ENCODE data around the gene HMGXB3. TPM values are rescaled to one million over a fixed set of nuclear protein-coding genes. Genes with fewer than 3 reads are reported as not detected.

Gene HMGXB3
- total RNA-seq, 4 donors from 2014 or later = 19.7 to 27.0 (median 23.9) TPM

GRCh38 chr5:150014456-150014855, 13.9 kb downstream of the HMGXB3 start:
- no peaks in the 10 kb centered on the region for H3K27me3 ChIP-seq
- peaks cover 3 to 90% of the 10 kb centered on the region in 2 donors for H3K36me3 ChIP-seq
- H3K27ac ChIP-seq = no peak overlapping the region
- ATAC-seq (no peak), DNase-seq (no peak)
- no peak overlapping the region for H3K4me3 ChIP-seq
- no peaks in the 10 kb centered on the region for H3K4me1 ChIP-seq
- no peaks in the 10 kb centered on the region for H3K9me3 ChIP-seq
- in situ Hi-C loops (cut with MboI; ENCODE audit: low sequenced_read_pairs in 4 of 4) = no loop called here
- intact Hi-C loops (cut with DNase I; ENCODE audit: low total_unique reads) = no loop called here
- TF ChIP-seq, protein P1, sequence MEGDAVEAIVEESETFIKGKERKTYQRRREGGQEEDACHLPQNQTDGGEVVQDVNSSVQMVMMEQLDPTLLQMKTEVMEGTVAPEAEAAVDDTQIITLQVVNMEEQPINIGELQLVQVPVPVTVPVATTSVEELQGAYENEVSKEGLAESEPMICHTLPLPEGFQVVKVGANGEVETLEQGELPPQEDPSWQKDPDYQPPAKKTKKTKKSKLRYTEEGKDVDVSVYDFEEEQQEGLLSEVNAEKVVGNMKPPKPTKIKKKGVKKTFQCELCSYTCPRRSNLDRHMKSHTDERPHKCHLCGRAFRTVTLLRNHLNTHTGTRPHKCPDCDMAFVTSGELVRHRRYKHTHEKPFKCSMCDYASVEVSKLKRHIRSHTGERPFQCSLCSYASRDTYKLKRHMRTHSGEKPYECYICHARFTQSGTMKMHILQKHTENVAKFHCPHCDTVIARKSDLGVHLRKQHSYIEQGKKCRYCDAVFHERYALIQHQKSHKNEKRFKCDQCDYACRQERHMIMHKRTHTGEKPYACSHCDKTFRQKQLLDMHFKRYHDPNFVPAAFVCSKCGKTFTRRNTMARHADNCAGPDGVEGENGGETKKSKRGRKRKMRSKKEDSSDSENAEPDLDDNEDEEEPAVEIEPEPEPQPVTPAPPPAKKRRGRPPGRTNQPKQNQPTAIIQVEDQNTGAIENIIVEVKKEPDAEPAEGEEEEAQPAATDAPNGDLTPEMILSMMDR (IDR thresholded peaks at IDR 0.05 in 4 of 5, conservative IDR thresholded peaks at IDR 0.05 in 1 of 5) = no peak
- TF ChIP-seq POLR2A (IDR thresholded peaks at IDR 0.05) = no peak

GRCh38 chr5:150015415-150015814, 14.9 kb downstream of the HMGXB3 start:
- ATAC-seq (no peak), DNase-seq (no peak)
- Histone ChIP-seq H3K4me1 (peaks cover 0 to 4% of the 10 kb centered on the region in 2 donors), H3K27ac (no peak overlapping the region), H3K36me3 (peaks cover 3 to 90% of the 10 kb centered on the region in 2 donors), H3K4me3 (no peak overlapping the region), H3K27me3 (no peaks in the 10 kb centered on the region), H3K9me3 (no peaks in the 10 kb centered on the region)
- intact Hi-C loops (cut with DNase I; ENCODE audit: low total_unique reads) = no loop called here
- in situ Hi-C loops (cut with MboI; ENCODE audit: low sequenced_read_pairs in 4 of 4) = no loop called here
- TF ChIP-seq, protein P1 (IDR thresholded peaks at IDR 0.05 in 4 of 5, conservative IDR thresholded peaks at IDR 0.05 in 1 of 5) = no peak
- no peak for TF ChIP-seq POLR2A (IDR thresholded peaks at IDR 0.05)

DNA sequence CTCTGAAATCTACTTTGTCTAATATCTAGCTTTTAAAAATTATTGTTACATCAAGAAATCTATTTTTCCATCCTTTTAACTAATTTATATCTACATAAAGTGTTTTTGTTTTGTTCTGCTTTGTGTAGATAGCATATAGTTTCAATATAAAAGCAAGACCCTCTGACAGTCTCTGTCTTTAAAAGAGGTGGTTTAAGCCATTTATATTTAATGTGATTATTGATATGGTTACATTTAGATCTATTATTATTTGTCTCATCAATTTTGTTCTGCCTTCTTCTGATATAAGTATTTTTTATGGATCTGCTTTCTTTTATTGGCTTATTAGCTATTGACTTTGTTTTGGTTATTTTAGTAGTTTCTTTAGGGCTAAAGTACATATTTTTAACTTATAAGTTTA, 16.0 kb downstream of the HMGXB3 start:
- no peak for TF ChIP-seq POLR2A (IDR thresholded peaks at IDR 0.05)
- TF ChIP-seq, protein P1 (IDR thresholded peaks at IDR 0.05 in 4 of 5, conservative IDR thresholded peaks at IDR 0.05 in 1 of 5) = no peak

DNA sequence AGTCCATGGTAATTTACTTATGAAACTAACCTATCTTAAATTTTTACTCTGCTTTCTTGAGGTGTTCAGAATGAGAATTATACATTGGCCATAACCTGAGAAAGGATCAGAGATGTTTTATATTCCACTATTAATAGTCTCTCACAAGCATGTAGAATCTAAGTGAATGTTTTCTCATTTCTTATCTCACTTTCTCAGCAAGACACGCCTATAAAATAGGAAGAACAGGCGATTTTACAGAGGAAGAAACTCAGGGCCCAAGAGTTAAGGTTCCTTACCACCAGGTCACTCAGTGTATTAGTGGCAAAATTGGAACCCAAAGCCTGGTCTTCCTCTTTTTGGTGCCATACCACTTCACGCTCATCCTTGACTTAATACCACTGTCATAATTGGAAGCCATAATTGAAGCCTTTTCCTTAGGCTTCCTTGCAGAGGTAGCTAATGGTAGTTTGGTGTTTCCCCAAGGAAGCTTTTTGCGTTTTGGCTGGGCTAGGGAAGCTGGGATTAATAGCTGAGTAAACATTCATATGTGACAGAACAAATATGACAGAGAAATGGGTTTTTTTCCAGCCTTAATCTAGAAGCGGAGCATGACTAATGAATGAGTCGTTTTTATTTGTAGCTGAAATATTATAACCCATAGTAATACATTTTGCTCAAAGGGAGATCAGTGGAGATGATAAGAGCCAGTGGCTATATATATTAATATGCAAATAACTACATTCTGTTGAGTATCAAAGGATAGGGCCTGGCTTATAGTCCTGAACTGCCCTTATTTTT, 16.9 kb downstream of the HMGXB3 start:
- no peak for ATAC-seq
- peaks cover 1 to 17% of the 10 kb centered on the region in 2 donors for H3K4me1 ChIP-seq
- intact Hi-C loops (cut with DNase I; ENCODE audit: low total_unique reads) = loop anchor here (2.0 kb wide), 1 partner anchor 15 kb away; no protein-coding TSS in a partner anchor
- H3K9me3 ChIP-seq = no peaks in the 10 kb centered on the region
- no peak for DNase-seq
- no peaks in the 10 kb centered on the region for H3K27me3 ChIP-seq
- no peak overlapping the region for H3K27ac ChIP-seq
- TF ChIP-seq, protein P1 (IDR thresholded peaks at IDR 0.05 in 4 of 5, conservative IDR thresholded peaks at IDR 0.05 in 1 of 5) = no peak
- TF ChIP-seq POLR2A (IDR thresholded peaks at IDR 0.05) = no peak
- H3K36me3 ChIP-seq = peaks cover 3 to 75% of the 10 kb centered on the region in 2 donors
- in situ Hi-C loops (cut with MboI; ENCODE audit: low sequenced_read_pairs in 4 of 4) = no loop called here
- no peak overlapping the region for H3K4me3 ChIP-seq

More for the DNA sequence above, 16.0 kb downstream of the HMGXB3 start:
- in situ Hi-C loops (cut with MboI; ENCODE audit: low sequenced_read_pairs in 4 of 4) = no loop called here
- Histone ChIP-seq H3K27me3 (no peaks in the 10 kb centered on the region), H3K9me3 (no peaks in the 10 kb centered on the region), H3K4me3 (no peak overlapping the region), H3K4me1 (peaks cover 0 to 14% of the 10 kb centered on the region in 2 donors), H3K36me3 (peaks cover 3 to 84% of the 10 kb centered on the region in 2 donors), H3K27ac (no peak overlapping the region)
- DNase-seq (no peak), ATAC-seq (no peak)
- intact Hi-C loops (cut with DNase I; ENCODE audit: low total_unique reads) = no loop called here
